ENCODE measurements around the gene PSEN2. TPM values are rescaled to one million over a fixed set of nuclear protein-coding genes. Genes with fewer than 3 reads are reported as not detected.

The PSEN2 gene
- total RNA-seq, 2 experiments from 2014 or later, result 0.81 to 1.2 TPM

DNA sequence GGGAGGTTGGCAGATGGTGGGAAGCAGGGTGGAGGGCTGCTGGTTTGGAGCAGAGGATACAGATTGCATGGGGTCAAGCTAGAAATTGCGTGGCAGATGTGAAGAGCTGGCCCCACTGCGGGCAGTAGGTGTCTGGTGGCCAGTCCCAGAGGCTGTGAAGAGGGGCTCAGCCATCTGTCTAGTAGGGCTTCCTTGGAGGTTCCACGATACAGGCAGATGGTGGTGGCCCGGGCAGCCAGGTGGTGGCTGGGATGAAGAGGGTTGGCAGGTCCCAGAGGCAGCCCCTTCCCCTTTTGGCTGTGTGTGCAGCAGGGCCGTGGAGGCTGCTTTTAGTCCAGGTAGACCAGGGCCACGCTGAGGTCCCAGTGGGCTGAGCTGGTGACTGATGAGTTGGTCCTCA, 16.6 kb downstream of the PSEN2 start:
- no peak for DNase-seq
- ChIA-PET POLR2A (interaction anchor here (0.6 kb wide), 1 partner anchor 1566 kb away, joined by 3 read pairs; no protein-coding TSS in a partner anchor), CTCF (interaction anchor here (0.5 kb wide), 1 partner anchor 162 kb away, joined by 3 read pairs; no protein-coding TSS in a partner anchor)
- Histone ChIP-seq H3K4me1 (ENCODE audit: insufficient read depth, low read length) (peaks cover 40% of the 10 kb centered on the region), H3K4me3 (ENCODE audit: low read length) (no peak overlapping the region), H3K27ac (ENCODE audit: low read depth in 1 of 2, low read length in 2 of 2) (no peak overlapping the region), H3K9me3 (ENCODE audit: control insufficient read depth in 1 of 2, insufficient read depth in 1 of 2, low read length in 2 of 2) (no peaks in the 10 kb centered on the region), H3K27me3 (ENCODE audit: control insufficient read depth in 1 of 2, insufficient read depth in 2 of 2, low read length in 2 of 2) (no peaks in the 10 kb centered on the region), H3K36me3 (ENCODE audit: insufficient read depth, low read length) (no peaks in the 10 kb centered on the region)
- H3K4me1 Mint-ChIP-seq (ENCODE audit: low read depth), result peaks cover 40% of the 10 kb centered on the region
- ATAC-seq (ENCODE audit: poor library complexity), result no peak
- no peak for TF ChIP-seq CTCF (IDR thresholded peaks at IDR 0.05)
- H3K36me3 Mint-ChIP-seq (ENCODE audit: low read depth), result no peaks in the 10 kb centered on the region
- no peaks in the 10 kb centered on the region for H3K9me3 Mint-ChIP-seq
- no peak overlapping the region for H3K4me3 Mint-ChIP-seq
- intact Hi-C loops (cut with DNase I, micrococcal nuclease), result no loop called here
- H3K27ac Mint-ChIP-seq, result no peak overlapping the region
- H3K27me3 Mint-ChIP-seq, result no peaks in the 10 kb centered on the region

- Mint-ChIP-seq H3K4me3 (no peak overlapping the region), H3K9me3 (no peaks in the 10 kb centered on the region), H3K27me3 (no peaks in the 10 kb centered on the region), H3K4me1 (ENCODE audit: low read depth) (peaks cover 30% of the 10 kb centered on the region), H3K36me3 (ENCODE audit: low read depth) (no peaks in the 10 kb centered on the region), H3K27ac (no peak overlapping the region)
- no peaks in the 10 kb centered on the region for H3K9me3 ChIP-seq (ENCODE audit: control insufficient read depth in 1 of 2, insufficient read depth in 1 of 2, low read length in 2 of 2)
- CTCF ChIA-PET, result no interaction called here
- H3K4me3 ChIP-seq (ENCODE audit: low read length), result no peak overlapping the region
- H3K36me3 ChIP-seq (ENCODE audit: insufficient read depth, low read length), result no peaks in the 10 kb centered on the region
- TF ChIP-seq CTCF (IDR thresholded peaks at IDR 0.05), result no peak
- no peaks in the 10 kb centered on the region for H3K27me3 ChIP-seq (ENCODE audit: control insufficient read depth in 1 of 2, insufficient read depth in 2 of 2, low read length in 2 of 2)
- POLR2A ChIA-PET, result no interaction called here
- no peak for DNase-seq
- no peak overlapping the region for H3K27ac ChIP-seq (ENCODE audit: low read depth in 1 of 2, low read length in 2 of 2)
- H3K4me1 ChIP-seq (ENCODE audit: insufficient read depth, low read length), result peaks cover 33% of the 10 kb centered on the region
- intact Hi-C loops (cut with DNase I, micrococcal nuclease), result no loop called here
- no peak for ATAC-seq (ENCODE audit: poor library complexity)
These were observed 17.6 kb downstream of the PSEN2 start for GRCh38 chr1:226888021-226888420.

- ChIA-PET CTCF (no interaction called here), POLR2A (no interaction called here)
- no peak for TF ChIP-seq CTCF (IDR thresholded peaks at IDR 0.05)
These were observed 18.4 kb downstream of the PSEN2 start for GRCh38 chr1:226888816-226889215.

More at GRCh38 chr1:226888816-226889215, 18.4 kb downstream of the PSEN2 start:
- ATAC-seq (ENCODE audit: poor library complexity) (no peak), DNase-seq (no peak)
- H3K27ac Mint-ChIP-seq, result no peak overlapping the region
- Histone ChIP-seq H3K9me3 (ENCODE audit: control insufficient read depth in 1 of 2, insufficient read depth in 1 of 2, low read length in 2 of 2) (no peaks in the 10 kb centered on the region), H3K4me3 (ENCODE audit: low read length) (no peak overlapping the region), H3K36me3 (ENCODE audit: insufficient read depth, low read length) (no peaks in the 10 kb centered on the region), H3K27me3 (ENCODE audit: control insufficient read depth in 1 of 2, insufficient read depth in 2 of 2, low read length in 2 of 2) (no peaks in the 10 kb centered on the region), H3K27ac (ENCODE audit: low read depth in 1 of 2, low read length in 2 of 2) (no peak overlapping the region), H3K4me1 (ENCODE audit: insufficient read depth, low read length) (peaks cover 25% of the 10 kb centered on the region)
- no peak overlapping the region for H3K4me3 Mint-ChIP-seq
- intact Hi-C loops (cut with DNase I, micrococcal nuclease), result no loop called here
- peaks cover 22% of the 10 kb centered on the region for H3K4me1 Mint-ChIP-seq (ENCODE audit: low read depth)
- H3K36me3 Mint-ChIP-seq (ENCODE audit: low read depth), result no peaks in the 10 kb centered on the region
- no peaks in the 10 kb centered on the region for H3K9me3 Mint-ChIP-seq
- H3K27me3 Mint-ChIP-seq, result no peaks in the 10 kb centered on the region
